Heart right ventricle (tissue), 16 donors: ENCODE measurements around the gene COQ4. TPM values are rescaled to one million over a fixed set of nuclear protein-coding genes. Genes with fewer than 3 reads are reported as not detected.

Experiments used
- ATAC-seq, 8 donors: fragments of 200-7000 bp; cut with Tn5 transposase; one replicate each; pipeline ENCODE4 v1.9.1; 2020; ENCODE audit warnings: mild to moderate bottlenecking in 8 of 8, moderate library complexity in 8 of 8, moderate number of reproducible peaks in 1 of 8
- DNase-seq, 2 donors: peaks; one replicate each; pipeline ENCODE4 v3.0.0-alpha.2; 2020
- H3K27ac ChIP-seq, 10 donors: fragments of 200-600 bp; sonication (generic) in 2 of 10; one replicate each; pipeline versions ENCODE4 v1.5.0 to v1.8.0; 2020 to 2022; ENCODE audit warnings: mild to moderate bottlenecking in 3 of 10
- H3K27me3 ChIP-seq, 7 donors: fragments of 200-600 bp; one replicate each; pipeline ENCODE4 v1.8.0; 2021 to 2022; ENCODE audit warnings: mild to moderate bottlenecking in 2 of 7
- H3K36me3 ChIP-seq, 9 donors: fragments of 200-600 bp; sonication (generic) in 1 of 9; one replicate each; pipeline versions ENCODE4 v1.5.0 to v1.8.0; 2020 to 2022; ENCODE audit warnings: mild to moderate bottlenecking in 2 of 9
- H3K4me1 ChIP-seq, 9 donors: fragments of 200-600 bp; sonication (generic) in 1 of 9; one replicate each; pipeline versions ENCODE4 v1.5.0 to v1.8.0; 2020 to 2022; ENCODE audit warnings: mild to moderate bottlenecking in 4 of 9
- H3K4me3 ChIP-seq, 10 donors: fragments of 200-600 bp; sonication (generic) in 2 of 10; one replicate each; pipeline versions ENCODE4 v1.5.0 to v1.8.0; 2020 to 2022; ENCODE audit warnings: mild to moderate bottlenecking in 7 of 10, moderate library complexity in 2 of 10
- H3K9me3 ChIP-seq, 11 donors: fragments of 200-600 bp in 10 of 11; sonication (generic) in 2 of 11; one replicate each; pipeline versions ENCODE4 v1.5.0 to v1.8.0; 2013 to 2022; ENCODE audit warnings: mild to moderate bottlenecking in 2 of 11, control low read depth in 1 of 11, moderate library complexity in 1 of 11
- CTCF ChIP-seq, 9 donors: fragments of 200-600 bp; sonication (generic) in 2 of 9; IDR thresholded peaks; one replicate each; pipeline versions ENCODE4 v1.5.0 to v1.8.0; 2021 to 2022; ENCODE audit warnings: antibody characterized with exemption in 9 of 9, mild to moderate bottlenecking in 5 of 9, moderate library complexity in 1 of 9
- WGBS, 2 donors: extraction: QIAGEN DNeasy Blood & Tissue Kit; methylation state at CpG; one replicate each; pipeline ENCODE4 v1.1.7; 2013; ENCODE audit warnings: inconsistent platforms in 1 of 2; 5-methylcytosine and 5-hydroxymethylcytosine counted together
- intact Hi-C, 10 donors: fragments of 100-400 bp; cut with DNase I; formaldehyde crosslinking; loops; one replicate each; pipeline versions ENCODE4 v1.11.1 to v1.14.2; 2022
- polyA plus RNA-seq, 2 donors: library from polyadenylated mRNA; stranded (reverse); fragments of 200-250 nt; gene quantifications; one replicate each; pipeline ENCODE4 v1.2.3, GENCODE V29; 2013
- total RNA-seq, 10 donors: library from RNA; stranded (reverse); fragmentation: NEBNext Ultra II Directional in 3 of 10; extraction: Animal tissue kit (Norgen Biotek cat#: 25700) in 3 of 10; gene quantifications; one replicate each; pipeline versions ENCODE4 v1.2.1 to v1.2.4, GENCODE V29; 2021 to 2023
- donor health status: Arrhythmogenic right ventricular cardiomyopathy.
- donor health status: ischemic (EF 13 %, LVEDD 7.1; RV severe dilation, severe dysfunction).
- donor health status: healthy with polysubstance abuse.
- donor health status: DM: no; HTN: yes; CAD: no.
- donor health status: DM: no; HTN: no; CAD: no.
- donor health status: ischemic (EF 25% LVEDD 6.9; RV normal size, moderate dysfunction).
- donor health status: ischemic (EF 25% LVEDD 5.7; RV mildly dilated, moderate dysfunction).
- donor health status: healthy.
- donor health status: DM: yes; HTN: yes; CAD: no.
- donor health status: Ischemic cardiomyopathy.
- donor health status: ischemic (EF 35%, LVEDD 5.7; RV mildly dilated, moderate dysfunction).
- donor health status: nonischemic (EF 11% LVEDD 7.7; RV severe dilation, severe dysfunction).
- donor health status: DM: yes; HTN: yes; CAD: no.
- donor health status: PGD.
- donor health status: ischemic (EF 29% LVEDD 5.4; RV normal size, mild dysfunction).
- donor health status: nonischemic (EF 23%, LVEDD 6.1; RV moderate dilation, normal function).

Gene COQ4
- total and polyA plus RNA-seq, 12 donors, result 26.5 to 42.8 (median 30.2) TPM

GRCh38 chr9:128349772-128350171 is 27.1 kb downstream of the COQ4 start:
- intact Hi-C loops, result loop anchor here in 3 of 10 donors (10.0 kb wide), 1 partner anchor 155 kb away; the partner anchor contains the start of gene CIZ1 (in 3 of the 3)
- H3K27me3 ChIP-seq, result no peaks in the 10 kb centered on the region
- peaks cover 0 to 87% (median 42%) of the 10 kb centered on the region in 9 donors for H3K36me3 ChIP-seq
- no peak for TF ChIP-seq CTCF (IDR thresholded peaks at IDR 0.05)
- DNase-seq (no peak), ATAC-seq (no peak)
- H3K4me1 ChIP-seq, result no peaks in the 10 kb centered on the region
- no peaks in the 10 kb centered on the region for H3K9me3 ChIP-seq
- 90 to 93% methylated on average over 6 of the region's 6 CpGs for WGBS, 2 donors
- H3K4me3 ChIP-seq, result no peak overlapping the region
- no peak overlapping the region for H3K27ac ChIP-seq

GRCh38 chr9:128355451-128355850 is 32.8 kb downstream of the COQ4 start:
- Histone ChIP-seq H3K36me3 (peaks cover 0 to 80% (median 25%) of the 10 kb centered on the region in 9 donors), H3K4me3 (no peak overlapping the region), H3K9me3 (no peaks in the 10 kb centered on the region), H3K27me3 (no peaks in the 10 kb centered on the region), H3K27ac (no peak overlapping the region), H3K4me1 (no peaks in the 10 kb centered on the region)
- ATAC-seq (peak in 1 of 8 donors; percentile 21), DNase-seq (no peak)
- intact Hi-C loops, result no loop called here
- no peak for TF ChIP-seq CTCF (IDR thresholded peaks at IDR 0.05)
- 96 to 97% methylated on average over 19 of the region's 19 CpGs for WGBS, 2 donors

- DNase-seq (no peak), ATAC-seq (no peak)
- no peak overlapping the region for H3K4me3 ChIP-seq
- no peak for TF ChIP-seq CTCF (IDR thresholded peaks at IDR 0.05)
- WGBS, 2 donors, result 72 to 76% methylated on average over 8 of the region's 8 CpGs
- H3K27ac ChIP-seq, result no peak overlapping the region
- intact Hi-C loops, result no loop called here
- peaks cover 0 to 66% (median 19%) of the 10 kb centered on the region in 9 donors for H3K36me3 ChIP-seq
- H3K9me3 ChIP-seq, result no peaks in the 10 kb centered on the region
- no peaks in the 10 kb centered on the region for H3K27me3 ChIP-seq
- peaks cover 0 to 19% (median 13%) of the 10 kb centered on the region in 9 donors for H3K4me1 ChIP-seq
Measured at GRCh38 chr9:128358090-128358489, 35.5 kb downstream of the COQ4 start.

GRCh38 chr9:128358861-128359260 is 36.2 kb downstream of the COQ4 start:
- intact Hi-C loops, result no loop called here
- Histone ChIP-seq H3K9me3 (no peaks in the 10 kb centered on the region), H3K27me3 (no peaks in the 10 kb centered on the region), H3K4me3 (no peak overlapping the region), H3K27ac (no peak overlapping the region), H3K4me1 (peaks cover 0 to 19% (median 13%) of the 10 kb centered on the region in 9 donors), H3K36me3 (peaks cover 0 to 61% (median 14%) of the 10 kb centered on the region in 9 donors)
- 86 to 89% methylated on average over 4 of the region's 4 CpGs for WGBS, 2 donors
- ATAC-seq (no peak), DNase-seq (no peak)
- TF ChIP-seq CTCF (IDR thresholded peaks at IDR 0.05), result no peak
